HCT116 (cell line): ENCODE data around the gene HEATR5B. TPM values are rescaled to one million over a fixed set of nuclear protein-coding genes. Genes with fewer than 3 reads are reported as not detected.

ENCODE experiments used
- ATAC-seq: fragments of 200-7000 bp; cut with Tn5 transposase; 2 replicates; pipeline ENCODE4 v1.9.1; 2020; ENCODE audit warnings: mild to moderate bottlenecking, moderate library complexity
- BruUV-seq: library from RNA; stranded (reverse); fragments of 400-500 nt; replicated peaks from 2 replicates; lab custom pipeline; 2021; lab: Mats Ljungman, UMichigan
- CTCF ChIA-PET: fragments of 300-600 bp; sonication (Branson Sonifier 250); formaldehyde crosslinking; loops from one replicate; lab custom pipeline; 2021; ENCODE audit warnings: antibody characterized with exemption; lab: Charles Lee
- POLR2A ChIA-PET: fragments of 300-600, 350-600 bp; sonication (Branson Sonifier 250); formaldehyde crosslinking; loops from one replicate; lab custom pipeline; 2021; ENCODE audit warnings: antibody characterized with exemption; lab: Charles Lee
- RAD21 ChIA-PET, 2 experiments: fragments of 300-600 bp; sonication (Branson Sonifier 250); formaldehyde crosslinking; loops; one replicate each; lab custom pipeline; 2023; ENCODE audit warnings: low total read pairs in 2 of 2; ENCODE audit not compliant: uncharacterized antibody in 2 of 2, unreplicated experiment in 2 of 2, low non-redundant PET in 1 of 2; lab: Charles Lee
- DNase-seq: peaks from one replicate; pipeline ENCODE4 v3.0.0-alpha.2; 2010; ENCODE audit warnings: low read depth, low spot score
- H2AFZ ChIP-seq: fragments of 200-600 bp; shearing (Covaris generic), sonication (generic); 2 replicates; pipeline ENCODE4 v1.6.1; 2017; ENCODE audit warnings: low read depth, mixed run types, mixed read lengths, antibody characterized with exemption, low read length; ENCODE audit not compliant: poor library complexity, severe bottlenecking
- H3K27ac ChIP-seq: 2 replicates; pipeline ENCODE4 v1.5.1; 2012; ENCODE audit warnings: low read depth, low read length
- H3K27me3 ChIP-seq: fragments of 200-600 bp; sonication (generic); 2 replicates; pipeline ENCODE4 v1.6.1; 2016; ENCODE audit warnings: mixed run types, low read length, mixed read lengths; ENCODE audit not compliant: insufficient read depth
- H3K36me3 ChIP-seq, 2 experiments: fragments of 200-500 bp in 1 of 2; fragments of 200-600 bp in 1 of 2; sonication (Bioruptor generic) in 1 of 2; sonication (generic) in 1 of 2; 2 replicates each; pipeline versions ENCODE4 v1.5.1 to v1.6.1; 2014 to 2016; ENCODE audit warnings: low read length in 2 of 2, inconsistent platforms in 1 of 2, mixed read lengths in 1 of 2, mixed run types in 1 of 2; ENCODE audit not compliant: insufficient read depth in 2 of 2, control insufficient read depth in 1 of 2
- H3K4me1 ChIP-seq, 2 experiments: fragments of 200-600 bp in 1 of 2; sonication (generic) in 1 of 2; 2 replicates each; pipeline versions ENCODE4 v1.5.1 to v1.6.1; 2012 to 2017; ENCODE audit warnings: low read length in 2 of 2, inconsistent platforms in 1 of 2, mild to moderate bottlenecking in 1 of 2, mixed read lengths in 1 of 2, mixed run types in 1 of 2, moderate library complexity in 1 of 2; ENCODE audit not compliant: insufficient read depth in 2 of 2, control insufficient read depth in 1 of 2
- H3K4me2 ChIP-seq: fragments of 200-600 bp; sonication (generic); 2 replicates; pipeline ENCODE4 v1.6.1; 2017; ENCODE audit warnings: mixed run types, low read length, mixed read lengths
- H3K4me3 ChIP-seq, 2 experiments: fragments of 200-600 bp in 1 of 2; sonication (generic) in 1 of 2; replicated peaks in 1 of 2; 2 replicates each; pipeline ENCODE4 v1.5.1; 2011 to 2016; ENCODE audit warnings: low read length in 2 of 2, control low read depth in 1 of 2, low read depth in 1 of 2, mild to moderate bottlenecking in 1 of 2, mixed read lengths in 1 of 2, mixed run types in 1 of 2
- H3K79me2 ChIP-seq: fragments of 200-600 bp; sonication (generic); 2 replicates; pipeline ENCODE4 v1.6.1; 2017; ENCODE audit warnings: mild to moderate bottlenecking, mixed run types, low read length, moderate library complexity, mixed read lengths; ENCODE audit not compliant: insufficient read depth
- H3K9ac ChIP-seq: fragments of 200-600 bp; sonication (generic); 2 replicates; pipeline ENCODE4 v1.6.1; 2016; ENCODE audit warnings: low read length, mixed read lengths
- H3K9me2 ChIP-seq: fragments of 200-600 bp; sonication (generic), shearing (Covaris generic); 2 replicates; pipeline ENCODE4 v1.6.1; 2017; ENCODE audit warnings: mixed run types, mild to moderate bottlenecking, moderate library complexity; ENCODE audit not compliant: insufficient read depth
- H3K9me3 ChIP-seq, 2 experiments: fragments of 200-500 bp in 1 of 2; fragments of 200-600 bp in 1 of 2; sonication (Bioruptor generic) in 1 of 2; sonication (generic) in 1 of 2; 2 replicates each; pipeline ENCODE4 v1.6.1; 2014 to 2017; ENCODE audit warnings: low read length in 2 of 2, mixed read lengths in 2 of 2, inconsistent platforms in 1 of 2, low read depth in 1 of 2, mild to moderate bottlenecking in 1 of 2, mixed run types in 1 of 2, moderate library complexity in 1 of 2; ENCODE audit not compliant: control insufficient read depth in 1 of 2, insufficient read depth in 1 of 2
- H4K20me1 ChIP-seq: fragments of 200-600 bp; sonication (generic), shearing (Covaris generic); 2 replicates; pipeline ENCODE4 v1.6.1; 2017; ENCODE audit warnings: mixed run types, mild to moderate bottlenecking, moderate library complexity; ENCODE audit not compliant: insufficient read depth
- ATF3 ChIP-seq: IDR thresholded peaks from 2 replicates; pipeline ENCODE4 v1.6.1; 2012
- CEBPB ChIP-seq: IDR thresholded peaks from 2 replicates; pipeline ENCODE4 v1.6.1; 2012; ENCODE audit warnings: low read depth
- CTCF ChIP-seq, 3 experiments: fragments of 200-600 bp in 1 of 3; sonication (generic) in 1 of 3; IDR thresholded peaks in 2 of 3; conservative IDR thresholded peaks in 1 of 3; 2 replicates each; pipeline ENCODE4 v1.5.1; 2012 to 2017; ENCODE audit warnings: low read depth in 2 of 3, low read length in 2 of 3, antibody characterized with exemption in 1 of 3, borderline replicate concordance in 1 of 3, control low read depth in 1 of 3, mild to moderate bottlenecking in 1 of 3, mixed read lengths in 1 of 3, mixed run types in 1 of 3, moderate library complexity in 1 of 3; ENCODE audit not compliant: insufficient read depth in 1 of 3
- ELF1 ChIP-seq: IDR thresholded peaks from 2 replicates; pipeline ENCODE4 v1.6.1; 2012; ENCODE audit warnings: low read depth, borderline replicate concordance
- FOSL1 ChIP-seq: IDR thresholded peaks from 2 replicates; pipeline ENCODE4 v1.6.1; 2012; ENCODE audit warnings: low read depth
- MAX ChIP-seq: IDR thresholded peaks from 2 replicates; pipeline ENCODE4 v1.6.1; 2012
- POLR2A ChIP-seq: IDR thresholded peaks from 2 replicates; pipeline ENCODE4 v1.7.0; 2011; ENCODE audit warnings: borderline replicate concordance; ENCODE audit not compliant: insufficient read depth, insufficient read length; ENCODE audit errors: extremely low read depth
- POLR2AphosphoS5 ChIP-seq: IDR thresholded peaks from 2 replicates; pipeline ENCODE4 v1.6.1; 2011; ENCODE audit warnings: mild to moderate bottlenecking, low read depth, low read length, moderate library complexity
- RAD21 ChIP-seq: IDR thresholded peaks from 2 replicates; pipeline ENCODE4 v1.6.1; 2012; ENCODE audit warnings: low read depth, mild to moderate bottlenecking
- SRF ChIP-seq: IDR thresholded peaks from 2 replicates; pipeline ENCODE4 v1.6.1; 2012; ENCODE audit warnings: low read depth
- ZBTB33 ChIP-seq: IDR thresholded peaks from 2 replicates; pipeline ENCODE4 v1.6.1; 2011; ENCODE audit warnings: mild to moderate bottlenecking, low read length, moderate library complexity; ENCODE audit not compliant: insufficient replicate concordance; ENCODE audit errors: extremely low read depth
- ZFX ChIP-seq: fragments of 450-650 bp; IDR thresholded peaks from 2 replicates; pipeline ENCODE4 v1.6.1; 2017
- ZNF274 ChIP-seq: fragments of 200-500 bp; sonication (Bioruptor generic); IDR thresholded peaks from 2 replicates; pipeline ENCODE4 v1.6.1; 2014; ENCODE audit warnings: mild to moderate bottlenecking, low read depth, low read length, inconsistent platforms
- intact Hi-C: fragments of 100-400 bp; cut with micrococcal nuclease; formaldehyde crosslinking; loops from 2 replicates; pipeline ENCODE4 v1.10.0; 2022
- total RNA-seq: library from RNA; stranded (reverse); gene quantifications from one replicate; pipeline ENCODE4 v1.2.1, GENCODE V29; 2021; ENCODE audit not compliant: unreplicated experiment

The HEATR5B gene
- total RNA-seq, 1 experiment from 2014 or later = 10.6 TPM

GRCh38 chr2:36965751-36966369 is 118.3 kb downstream of the HEATR5B start (continued):
- TF ChIP-seq ZBTB33 = no peak
- no peak for TF ChIP-seq MAX
- no peak for TF ChIP-seq POLR2AphosphoS5
- no peak for TF ChIP-seq ATF3
- TF ChIP-seq ZFX = no peak

GRCh38 chr2:36965206-36965605 is 119.0 kb downstream of the HEATR5B start:
- H3K27ac ChIP-seq = no peak overlapping the region
- peak overlapping the region; percentile 76 to 100 for H3K4me3 ChIP-seq
- intact Hi-C loops = no loop called here
- H3K9me3 ChIP-seq = no peaks in the 10 kb centered on the region
- peaks cover 3 to 32% of the 10 kb centered on the region in 2 experiments; a peak in 3 of 4 replicates for H3K4me1 ChIP-seq
- peaks cover 51% of the 10 kb centered on the region for H3K79me2 ChIP-seq
- TSS peak; percentile 50 for BruUV-seq
- POLR2A ChIA-PET = no interaction called here
- H2AFZ ChIP-seq = no peak overlapping the region
- no peak for TF ChIP-seq RAD21
- TF ChIP-seq ELF1 = no peak
- no peak for TF ChIP-seq CTCF (IDR thresholded peaks at IDR 0.05 in 2 of 3, conservative IDR thresholded peaks at IDR 0.05 in 1 of 3; ENCODE audit: borderline replicate concordance in 1 of 3, insufficient read depth in 1 of 3, low read depth in 2 of 3, low read length in 2 of 3)
- no peak for TF ChIP-seq ATF3
- no peak for TF ChIP-seq FOSL1
- no peak for TF ChIP-seq POLR2A
- no peak for TF ChIP-seq SRF
- TF ChIP-seq ZFX = no peak
- no peak for TF ChIP-seq ZNF274
- no peak for TF ChIP-seq CEBPB
- ATAC-seq (no peak), DNase-seq (no peak)
- H3K36me3 ChIP-seq = no peaks in the 10 kb centered on the region
- RAD21 ChIA-PET = no interaction called here
- no peaks in the 10 kb centered on the region for H3K27me3 ChIP-seq
- peak overlapping the region; percentile 99 for H3K4me2 ChIP-seq
- CTCF ChIA-PET = no interaction called here
- no peaks in the 10 kb centered on the region for H4K20me1 ChIP-seq
- peak overlapping the region; percentile 80 for H3K9ac ChIP-seq
- no peaks in the 10 kb centered on the region for H3K9me2 ChIP-seq
